Medulla oblongata (tissue), 1 donor: ENCODE data around the gene LDHD.

ENCODE experiments used
- DNase-seq: peaks from one replicate; pipeline ENCODE4 v3.0.0-alpha.2; 2015; ENCODE audit errors: extremely low spot score

Gene LDHD

GRCh38 chr16:75114946-75115825 lies 1.4 kb downstream of the LDHD start:
- no peak for DNase-seq

GRCh38 chr16:75114179-75114945 lies 2.2 kb downstream of the LDHD start:
- DNase-seq: no peak

- DNase-seq: no peak
These were observed 2.9 kb downstream of the LDHD start for GRCh38 chr16:75113541-75114121.

GRCh38 chr16:75112734-75113491 lies 3.7 kb downstream of the LDHD start:
- no peak for DNase-seq

GRCh38 chr16:75111961-75112733 lies 4.4 kb downstream of the LDHD start:
- DNase-seq: no peak

- no peak for DNase-seq
These were observed 5.1 kb downstream of the LDHD start for GRCh38 chr16:75111514-75111940.

GRCh38 chr16:75110637-75111513 lies 5.7 kb downstream of the LDHD start:
- DNase-seq: peak; percentile 98

GRCh38 chr16:75109732-75110243 lies 6.8 kb downstream of the LDHD start:
- DNase-seq: no peak

- DNase-seq: peak; percentile 88
These were observed 7.5 kb downstream of the LDHD start for GRCh38 chr16:75108792-75109731.

GRCh38 chr16:75107505-75107904 lies 9.1 kb downstream of the LDHD start:
- no peak for DNase-seq

GRCh38 chr16:75106351-75107274 lies 10.0 kb downstream of the LDHD start:
- no peak for DNase-seq

GRCh38 chr16:75105306-75106061 lies 11.1 kb downstream of the LDHD start:
- DNase-seq: peak; percentile 90

GRCh38 chr16:75104836-75105235 lies 11.7 kb downstream of the LDHD start:
- no peak for DNase-seq

GRCh38 chr16:75103994-75104393 lies 12.6 kb downstream of the LDHD start:
- DNase-seq: no peak

GRCh38 chr16:75102595-75102994 lies 14.0 kb downstream of the LDHD start:
- DNase-seq: no peak

GRCh38 chr16:75101635-75102034 lies 14.9 kb downstream of the LDHD start:
- DNase-seq: no peak

- no peak for DNase-seq
These were observed 16.0 kb downstream of the LDHD start for GRCh38 chr16:75100603-75100990.
